Ovary (tissue), 9 donors: ENCODE results near the gene LRRC4C. TPM values are rescaled to one million over a fixed set of nuclear protein-coding genes. Genes with fewer than 3 reads are reported as not detected.

Experiments used
- DNase-seq, 5 donors: peaks; one replicate each; pipeline ENCODE4 v3.0.0-alpha.2; 2019 to 2020
- H3K27ac ChIP-seq, 2 donors: fragments of 200-600 bp; one replicate each; pipeline versions ENCODE4 v1.5.1 to v1.8.0; 2019 to 2022
- H3K27me3 ChIP-seq: fragments of 200-600 bp; one replicate; pipeline ENCODE4 v1.8.0; 2022
- H3K36me3 ChIP-seq: fragments of 200-600 bp; sonication (generic); one replicate; pipeline ENCODE4 v1.5.1; 2019
- H3K4me1 ChIP-seq: one replicate; pipeline ENCODE4 v1.8.1; 2013; ENCODE audit warnings: mild to moderate bottlenecking, moderate library complexity; ENCODE audit not compliant: insufficient read depth
- H3K4me3 ChIP-seq: fragments of 200-600 bp; sonication (generic); one replicate; pipeline ENCODE4 v1.5.1; 2017
- H3K9me3 ChIP-seq, 2 donors: fragments of 200-600 bp in 1 of 2; sonication (generic) in 1 of 2; one replicate each; pipeline versions ENCODE4 v1.5.1 to v1.8.1; 2013 to 2019; ENCODE audit warnings: mild to moderate bottlenecking in 1 of 2, moderate library complexity in 1 of 2
- EP300 ChIP-seq: sonication (generic); formaldehyde crosslinking; IDR thresholded peaks from one replicate; pipeline ENCODE4 v1.6.1; 2017; ENCODE audit warnings: antibody characterized with exemption
- POLR2A ChIP-seq: fragments of 450-650 bp; IDR thresholded peaks from one replicate; pipeline ENCODE4 v1.6.1; 2017; ENCODE audit warnings: antibody characterized with exemption, mild to moderate bottlenecking, moderate library complexity
- WGBS, 3 donors: extraction: QIAGEN DNeasy Blood & Tissue Kit in 1 of 3; methylation state at CpG; one replicate each; pipeline versions ENCODE4 v1.1.5 to v1.1.7; 2013 to 2017; 5-methylcytosine and 5-hydroxymethylcytosine counted together
- intact Hi-C, 4 donors: fragments of 100-400 bp; cut with DNase I; formaldehyde crosslinking; loops; one replicate each; pipeline versions ENCODE4 v1.11.0 to v1.15.1; 2022 to 2023
- polyA plus RNA-seq, 2 donors: library from polyadenylated mRNA; stranded (reverse); fragments of 200-250 nt in 1 of 2; fragments of 350-450 nt in 1 of 2; fragmentation: Illumina TruSeq in 1 of 2; extraction: RNeasy Lipid Tissue Mini Kit (QIAGEN cat#74804) in 1 of 2; gene quantifications; one replicate each; pipeline ENCODE4 v1.2.3, GENCODE V29; 2013 to 2014
- total RNA-seq, 7 donors: library from RNA; depleted of rRNA in 2 of 7; stranded (reverse); fragments of >200 nt in 2 of 7; fragmentation: NEBNext Ultra II Directional in 3 of 7; extraction: Animal tissue kit (Norgen Biotek cat#: 25700) in 3 of 7; gene quantifications; one replicate each; pipeline versions ENCODE4 v1.1.0 to v1.2.4, GENCODE V29; 2016 to 2023
- TF ChIP-seq, protein P1 (sequence below), 3 donors: fragments of 450-650 bp in 2 of 3; fragments of 200-600 bp in 1 of 3; IDR thresholded peaks; one replicate each; pipeline versions ENCODE4 v1.5.1 to v1.8.0; 2016 to 2022; ENCODE audit warnings: antibody characterized with exemption in 3 of 3, mild to moderate bottlenecking in 1 of 3
- donor health status: DM: no; HTN: no; CAD: no; lungs with moderate emphysema.
- donor health status: DM: no; HTN: no; CAD: no.
- donor health status: Bipolar disorder and iron deficiency.
- donor health status: DM: yes; HTN: yes; CAD: no.
- donor health status: DM: no; HTN: no; CAD: no.
- donor health status: DM: yes; HTN: yes; CAD: no.

LRRC4C gene
- total and polyA plus RNA-seq, 9 donors: 0.15 to 12.5 (median 0.78) TPM

DNA sequence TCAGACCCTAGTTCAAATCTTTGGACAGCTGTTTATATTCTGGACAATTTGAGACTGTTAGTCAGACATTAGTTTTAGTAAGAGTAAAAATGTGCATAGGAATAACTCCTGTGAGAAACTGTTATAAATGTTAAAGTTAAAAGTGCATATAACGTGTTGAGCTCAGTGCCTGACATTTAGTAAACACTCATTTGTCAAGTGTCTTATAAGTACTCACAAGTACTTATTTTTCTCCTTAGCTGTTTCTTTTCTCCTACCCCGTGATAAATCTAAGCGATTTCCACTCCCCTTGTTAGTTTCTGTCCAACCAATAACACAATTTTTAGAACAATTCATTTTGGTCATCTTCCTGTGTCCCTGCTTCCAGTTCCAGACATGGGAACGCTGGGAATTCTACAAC is 59.3 kb downstream of the LRRC4C start:
- no peak for DNase-seq
- no peak overlapping the region for H3K27ac ChIP-seq
- H3K36me3 ChIP-seq: no peaks in the 10 kb centered on the region
- H3K27me3 ChIP-seq: no peaks in the 10 kb centered on the region
- H3K9me3 ChIP-seq: no peaks in the 10 kb centered on the region
- intact Hi-C loops: no loop called here
- TF ChIP-seq, protein P1, sequence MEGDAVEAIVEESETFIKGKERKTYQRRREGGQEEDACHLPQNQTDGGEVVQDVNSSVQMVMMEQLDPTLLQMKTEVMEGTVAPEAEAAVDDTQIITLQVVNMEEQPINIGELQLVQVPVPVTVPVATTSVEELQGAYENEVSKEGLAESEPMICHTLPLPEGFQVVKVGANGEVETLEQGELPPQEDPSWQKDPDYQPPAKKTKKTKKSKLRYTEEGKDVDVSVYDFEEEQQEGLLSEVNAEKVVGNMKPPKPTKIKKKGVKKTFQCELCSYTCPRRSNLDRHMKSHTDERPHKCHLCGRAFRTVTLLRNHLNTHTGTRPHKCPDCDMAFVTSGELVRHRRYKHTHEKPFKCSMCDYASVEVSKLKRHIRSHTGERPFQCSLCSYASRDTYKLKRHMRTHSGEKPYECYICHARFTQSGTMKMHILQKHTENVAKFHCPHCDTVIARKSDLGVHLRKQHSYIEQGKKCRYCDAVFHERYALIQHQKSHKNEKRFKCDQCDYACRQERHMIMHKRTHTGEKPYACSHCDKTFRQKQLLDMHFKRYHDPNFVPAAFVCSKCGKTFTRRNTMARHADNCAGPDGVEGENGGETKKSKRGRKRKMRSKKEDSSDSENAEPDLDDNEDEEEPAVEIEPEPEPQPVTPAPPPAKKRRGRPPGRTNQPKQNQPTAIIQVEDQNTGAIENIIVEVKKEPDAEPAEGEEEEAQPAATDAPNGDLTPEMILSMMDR (IDR thresholded peaks at IDR 0.05): no peak
- TF ChIP-seq POLR2A (no peak), EP300 (no peak)
- H3K4me3 ChIP-seq: no peak overlapping the region
- 31 to 37% (median 32%) methylated on average over 4 of the region's 4 CpGs for WGBS, 3 donors
- H3K4me1 ChIP-seq: no peaks in the 10 kb centered on the region

DNA sequence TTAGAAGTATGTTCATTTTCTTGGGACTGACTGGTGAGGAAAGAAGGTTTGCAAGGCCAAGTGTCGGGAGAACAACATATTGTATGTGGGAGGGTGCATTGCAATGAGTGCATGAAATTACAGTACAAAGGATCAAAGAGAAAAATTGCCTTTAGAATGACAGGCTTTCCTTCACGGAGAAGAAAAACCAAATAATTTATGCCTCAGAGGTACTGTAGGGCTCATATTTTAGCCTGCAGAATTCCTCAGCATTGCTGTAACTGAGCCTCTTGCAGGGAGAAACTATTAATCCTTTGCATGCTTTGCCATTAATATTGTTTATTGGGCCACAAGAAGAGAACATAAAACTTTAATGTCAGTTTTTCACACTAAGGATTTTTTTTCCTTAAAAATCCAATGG is 60.1 kb downstream of the LRRC4C start:
- TF ChIP-seq, protein P1 (IDR thresholded peaks at IDR 0.05): no peak
- TF ChIP-seq POLR2A: no peak
- no peak for TF ChIP-seq EP300
- no peaks in the 10 kb centered on the region for H3K9me3 ChIP-seq
- WGBS, 3 donors: 27 to 34% (median 30%) methylated on average over 2 of the region's 2 CpGs

DNA sequence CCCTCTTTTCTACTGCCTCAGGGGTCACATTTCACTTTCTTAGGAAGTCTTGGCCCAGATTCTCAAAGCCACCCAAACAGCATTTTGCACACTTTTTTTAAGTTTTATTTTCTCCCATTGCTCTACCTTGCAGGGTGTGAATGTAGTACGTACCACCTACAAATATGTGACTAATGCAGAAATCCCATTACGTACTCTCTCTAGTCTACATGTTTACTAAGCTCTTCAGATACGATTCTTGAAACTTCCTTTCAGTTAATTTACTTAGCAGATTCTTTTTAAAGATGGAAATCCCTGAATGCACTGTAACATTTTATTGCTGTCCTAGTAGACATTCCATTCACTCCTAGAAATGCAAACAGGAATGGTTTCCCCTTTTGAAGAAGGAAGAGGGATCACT is 61.3 kb downstream of the LRRC4C start:
- Histone ChIP-seq H3K4me3 (no peak overlapping the region), H3K4me1 (no peaks in the 10 kb centered on the region), H3K9me3 (no peaks in the 10 kb centered on the region), H3K27ac (no peak overlapping the region), H3K36me3 (no peaks in the 10 kb centered on the region), H3K27me3 (no peaks in the 10 kb centered on the region)
- TF ChIP-seq EP300 (no peak), POLR2A (no peak)
- TF ChIP-seq, protein P1 (IDR thresholded peaks at IDR 0.05): no peak
- 77 to 86% (median 82%) methylated on average over 3 of the region's 3 CpGs for WGBS, 3 donors
- no peak for DNase-seq
- intact Hi-C loops: no loop called here

More for the DNA sequence above, 60.1 kb downstream of the LRRC4C start:
- no peaks in the 10 kb centered on the region for H3K4me1 ChIP-seq
- no peak for DNase-seq
- intact Hi-C loops: no loop called here
- no peaks in the 10 kb centered on the region for H3K27me3 ChIP-seq
- H3K36me3 ChIP-seq: no peaks in the 10 kb centered on the region
- no peak overlapping the region for H3K4me3 ChIP-seq
- no peak overlapping the region for H3K27ac ChIP-seq

DNA sequence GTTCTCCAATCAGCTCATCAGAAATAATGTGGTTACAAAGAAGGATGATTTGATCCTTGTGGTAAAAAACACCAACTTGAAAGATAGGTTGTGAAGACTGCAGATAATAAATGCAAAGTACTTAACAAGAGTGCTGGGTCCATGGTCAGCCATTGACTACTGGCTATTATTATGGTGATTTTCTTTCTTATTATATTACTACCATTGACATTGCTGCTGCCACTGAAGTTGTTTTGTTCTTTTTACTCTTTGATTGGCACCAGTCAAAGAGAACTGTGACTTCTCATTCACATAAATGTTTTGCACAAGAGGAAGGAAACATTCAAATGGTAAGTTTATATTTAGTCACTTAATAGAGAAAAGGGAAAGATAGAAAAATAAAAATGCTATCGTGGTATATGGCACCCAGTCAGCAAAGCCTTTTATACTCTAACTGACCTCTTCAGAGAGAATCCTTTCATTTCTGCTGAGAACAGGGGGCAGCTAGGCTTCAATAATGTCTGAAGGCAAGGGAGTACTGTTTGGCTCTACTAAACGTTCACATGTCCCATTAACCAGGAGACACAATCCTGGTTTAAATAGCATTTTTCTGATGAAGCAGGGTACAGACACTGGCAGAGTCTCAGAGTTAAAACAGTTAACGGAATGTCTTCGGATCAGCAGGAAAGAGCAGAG is 64.8 kb downstream of the LRRC4C start:
- Histone ChIP-seq H3K27me3 (no peaks in the 10 kb centered on the region), H3K4me1 (no peaks in the 10 kb centered on the region), H3K4me3 (no peak overlapping the region), H3K9me3 (no peaks in the 10 kb centered on the region), H3K27ac (no peak overlapping the region), H3K36me3 (no peaks in the 10 kb centered on the region)
- no peak for DNase-seq
- TF ChIP-seq EP300 (no peak), POLR2A (no peak)
- TF ChIP-seq, protein P1 (IDR thresholded peaks at IDR 0.05): no peak
- 75 to 78% (median 75%) methylated on average over 4 of the region's 4 CpGs for whole genome bisulfite sequencing, 3 donors
- intact Hi-C loops: no loop called here
